ENCODE data around the gene COQ8A.

DNA sequence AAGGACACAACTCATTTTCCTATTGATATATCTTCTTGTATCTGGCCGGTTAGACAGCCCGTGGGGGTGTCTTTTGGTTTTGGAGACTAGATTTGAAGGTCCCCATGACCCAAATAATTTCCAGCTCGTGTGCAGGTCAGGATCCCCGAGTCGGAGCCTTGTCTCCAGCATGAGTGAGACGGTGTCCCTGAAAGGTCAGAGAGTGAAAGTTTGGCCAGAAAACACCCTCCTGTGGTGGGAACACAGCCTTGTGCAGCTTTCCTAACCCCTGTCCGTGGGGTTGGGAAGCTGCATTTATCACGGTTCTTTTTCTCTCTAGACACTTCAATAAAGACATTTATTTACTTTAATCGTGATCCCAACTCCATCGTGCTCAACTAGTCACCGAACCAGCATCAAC is 17.6 kb downstream of the COQ8A start:
- TF ChIP-seq, protein P1, sequence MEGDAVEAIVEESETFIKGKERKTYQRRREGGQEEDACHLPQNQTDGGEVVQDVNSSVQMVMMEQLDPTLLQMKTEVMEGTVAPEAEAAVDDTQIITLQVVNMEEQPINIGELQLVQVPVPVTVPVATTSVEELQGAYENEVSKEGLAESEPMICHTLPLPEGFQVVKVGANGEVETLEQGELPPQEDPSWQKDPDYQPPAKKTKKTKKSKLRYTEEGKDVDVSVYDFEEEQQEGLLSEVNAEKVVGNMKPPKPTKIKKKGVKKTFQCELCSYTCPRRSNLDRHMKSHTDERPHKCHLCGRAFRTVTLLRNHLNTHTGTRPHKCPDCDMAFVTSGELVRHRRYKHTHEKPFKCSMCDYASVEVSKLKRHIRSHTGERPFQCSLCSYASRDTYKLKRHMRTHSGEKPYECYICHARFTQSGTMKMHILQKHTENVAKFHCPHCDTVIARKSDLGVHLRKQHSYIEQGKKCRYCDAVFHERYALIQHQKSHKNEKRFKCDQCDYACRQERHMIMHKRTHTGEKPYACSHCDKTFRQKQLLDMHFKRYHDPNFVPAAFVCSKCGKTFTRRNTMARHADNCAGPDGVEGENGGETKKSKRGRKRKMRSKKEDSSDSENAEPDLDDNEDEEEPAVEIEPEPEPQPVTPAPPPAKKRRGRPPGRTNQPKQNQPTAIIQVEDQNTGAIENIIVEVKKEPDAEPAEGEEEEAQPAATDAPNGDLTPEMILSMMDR (IDR thresholded peaks at IDR 0.05) = no peak
- TF ChIP-seq POLR2AphosphoS5 (IDR thresholded peaks at IDR 0.05) (no peak), POLR2A (IDR thresholded peaks at IDR 0.05; ENCODE audit: low read depth) (no peak), EP300 (IDR thresholded peaks at IDR 0.05) (no peak)

All from esophagus muscularis mucosa (tissue), 4 donors.